ENCODE results near the gene CDH4. TPM values are rescaled to one million over a fixed set of nuclear protein-coding genes. Genes with fewer than 3 reads are reported as not detected.

Gene CDH4
- total and polyA plus RNA-seq, 2 of the 4 experiments (the other 2 are of a cell fraction), result 1.6 to 3.5 TPM

DNA sequence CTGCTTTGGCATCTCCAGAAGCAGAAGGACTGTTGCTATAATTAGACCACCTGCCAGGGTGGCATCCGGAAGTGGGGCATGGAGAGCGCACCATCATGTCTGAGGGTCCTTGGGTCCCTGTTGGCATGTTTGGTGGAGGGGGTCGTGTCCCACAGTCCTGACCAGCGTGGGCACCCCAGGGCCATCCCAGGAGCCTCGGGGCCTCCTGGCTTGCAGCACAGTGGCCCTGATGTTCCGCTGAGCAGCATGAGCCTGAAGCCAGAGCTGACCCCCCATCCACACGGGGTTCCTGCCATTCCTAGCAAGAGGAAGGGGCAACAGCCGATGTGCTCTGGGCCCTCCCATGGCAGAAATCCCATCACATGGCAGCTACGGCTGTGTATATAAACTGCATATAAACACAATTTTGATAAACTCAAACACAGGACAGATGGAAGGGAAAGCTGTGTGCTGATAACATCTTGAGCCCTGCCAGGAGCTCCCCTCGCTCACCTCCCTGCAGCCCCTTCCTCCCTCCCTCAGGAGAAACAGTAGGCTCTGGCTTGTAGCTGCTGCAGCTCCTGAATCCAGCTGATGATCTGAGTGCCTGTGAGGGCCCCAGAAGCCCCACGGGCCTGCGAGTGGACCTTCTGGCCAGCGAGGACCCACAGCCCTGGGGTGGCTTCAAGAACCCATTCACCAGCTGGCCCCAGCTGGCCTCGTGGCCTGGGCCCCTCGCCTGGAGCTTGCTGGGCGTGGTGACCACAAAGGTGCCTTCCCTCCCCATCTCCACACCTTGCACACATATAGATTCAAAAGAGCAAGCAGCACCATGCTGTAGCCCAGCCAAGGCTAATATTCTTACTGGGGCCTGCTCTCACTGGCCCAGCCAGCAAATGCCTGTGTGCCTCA lies 321.6 kb downstream of the CDH4 start (continued):
- no peak for TF ChIP-seq RCOR1 (IDR thresholded peaks at IDR 0.05; ENCODE audit: insufficient replicate concordance, low read length)

DNA sequence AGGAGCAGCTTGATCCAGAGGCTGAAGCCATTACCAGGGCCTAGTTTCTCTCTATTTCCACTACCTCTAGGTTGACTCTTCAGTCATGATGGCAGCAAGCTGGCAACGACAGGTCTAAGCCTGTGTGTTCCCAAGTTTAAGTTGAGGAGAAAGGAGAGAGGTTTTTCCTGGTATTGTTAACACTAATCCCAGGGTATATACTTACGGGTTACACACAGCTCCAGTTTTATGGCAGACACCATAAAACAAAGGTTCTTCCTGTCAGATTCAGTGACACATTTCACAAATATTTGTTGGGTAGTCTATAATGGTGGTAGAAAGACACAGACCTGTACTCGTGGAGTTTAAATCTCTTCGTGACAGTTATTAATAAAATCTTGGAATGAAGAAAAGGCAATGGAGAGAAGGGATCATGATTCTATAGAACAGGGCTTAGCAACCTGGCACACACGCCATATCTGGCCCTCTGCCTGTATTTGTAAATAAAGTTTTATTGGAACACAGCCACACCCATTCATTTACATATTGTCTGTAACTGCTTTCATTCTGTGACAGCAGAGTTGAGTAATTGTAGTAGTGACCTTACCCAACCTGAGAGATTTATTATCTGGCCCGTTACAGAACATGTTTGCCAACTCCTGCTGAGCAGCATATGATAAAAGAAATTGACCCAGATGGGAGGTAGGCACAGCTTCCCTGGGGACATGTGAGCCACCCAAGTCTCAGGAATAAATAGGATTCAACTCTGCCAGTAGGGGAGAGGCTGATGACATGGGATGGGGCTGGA lies 323.3 kb downstream of the CDH4 start:
- no TSS peak for BruUV-seq (replicated peaks)
- Histone ChIP-seq H3K56ac (ENCODE audit: extremely low read depth, insufficient read depth, low read length) (no peak overlapping the region), H3K4me3 (ENCODE audit: insufficient read depth, low read depth, low read length) (no peak overlapping the region), H2BK20ac (ENCODE audit: low read depth, low read length) (no peak overlapping the region), H3K36me3 (ENCODE audit: control insufficient read depth, insufficient read depth, low read length) (no peaks in the 10 kb centered on the region), H4K20me1 (ENCODE audit: insufficient read depth, low read length) (no peaks in the 10 kb centered on the region), H4K8ac (ENCODE audit: low read depth in 2 of 2, low read length in 2 of 2) (no peak overlapping the region), H2BK5ac (ENCODE audit: low read depth, low read length, poor library complexity, severe bottlenecking) (no peak overlapping the region), H3K14ac (replicated peaks; ENCODE audit: low read depth, low read length) (no peak overlapping the region), H2BK120ac (ENCODE audit: low read depth, low read length) (no peak overlapping the region), H2AK9ac (replicated peaks; ENCODE audit: low read depth, low read length, poor library complexity) (no peak overlapping the region), H4K5ac (ENCODE audit: low read depth, low read length) (no peak overlapping the region), H3K4ac (ENCODE audit: low read depth, low read length) (no peak overlapping the region), H3K9me3 (ENCODE audit: control insufficient read depth, insufficient read depth, low read length) (peaks cover 3% of the 10 kb centered on the region), H3K9ac (ENCODE audit: low read depth, low read length) (no peak overlapping the region), H3K27ac (ENCODE audit: insufficient read depth, low read length) (no peak overlapping the region), H3K9me1 (ENCODE audit: insufficient read depth, low read length) (no peaks in the 10 kb centered on the region), H3K23ac (ENCODE audit: low read depth, low read length) (no peak overlapping the region), H4K91ac (ENCODE audit: insufficient read depth, low read depth, low read length) (no peak overlapping the region), H2AK5ac (ENCODE audit: low read depth, low read length) (no peak overlapping the region), H3K4me2 (ENCODE audit: low read depth, low read length) (no peak overlapping the region), H3K4me1 (ENCODE audit: control insufficient read depth, insufficient read depth, low read length) (no peaks in the 10 kb centered on the region), H3K18ac (ENCODE audit: low read depth, low read length) (no peak overlapping the region), H2BK15ac (ENCODE audit: low read depth, low read length) (no peak overlapping the region), H2AFZ (replicated peaks; ENCODE audit: low read length, poor library complexity) (no peak overlapping the region), H3K79me1 (ENCODE audit: low read depth in 1 of 2, low read length in 2 of 2) (no peaks in the 10 kb centered on the region), H3K27me3 (ENCODE audit: control insufficient read depth, insufficient read depth, low read length) (peaks cover 8% of the 10 kb centered on the region)
- TF ChIP-seq, protein P1, sequence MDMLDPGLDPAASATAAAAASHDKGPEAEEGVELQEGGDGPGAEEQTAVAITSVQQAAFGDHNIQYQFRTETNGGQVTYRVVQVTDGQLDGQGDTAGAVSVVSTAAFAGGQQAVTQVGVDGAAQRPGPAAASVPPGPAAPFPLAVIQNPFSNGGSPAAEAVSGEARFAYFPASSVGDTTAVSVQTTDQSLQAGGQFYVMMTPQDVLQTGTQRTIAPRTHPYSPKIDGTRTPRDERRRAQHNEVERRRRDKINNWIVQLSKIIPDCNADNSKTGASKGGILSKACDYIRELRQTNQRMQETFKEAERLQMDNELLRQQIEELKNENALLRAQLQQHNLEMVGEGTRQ (IDR thresholded peaks at IDR 0.05; ENCODE audit: low read depth, low read length), result no peak
- TF ChIP-seq MAFK (IDR thresholded peaks at IDR 0.05; ENCODE audit: low read depth, low read length) (no peak), RAD21 (IDR thresholded peaks at IDR 0.05; ENCODE audit: low read length) (no peak), NFE2L2 (IDR thresholded peaks at IDR 0.05; ENCODE audit: low read depth, low read length) (no peak), CEBPB (IDR thresholded peaks at IDR 0.05; ENCODE audit: low read depth, low read length) (no peak), MAZ (IDR thresholded peaks at IDR 0.05; ENCODE audit: borderline replicate concordance, low read depth, low read length) (no peak)
- TF ChIP-seq, protein P2, sequence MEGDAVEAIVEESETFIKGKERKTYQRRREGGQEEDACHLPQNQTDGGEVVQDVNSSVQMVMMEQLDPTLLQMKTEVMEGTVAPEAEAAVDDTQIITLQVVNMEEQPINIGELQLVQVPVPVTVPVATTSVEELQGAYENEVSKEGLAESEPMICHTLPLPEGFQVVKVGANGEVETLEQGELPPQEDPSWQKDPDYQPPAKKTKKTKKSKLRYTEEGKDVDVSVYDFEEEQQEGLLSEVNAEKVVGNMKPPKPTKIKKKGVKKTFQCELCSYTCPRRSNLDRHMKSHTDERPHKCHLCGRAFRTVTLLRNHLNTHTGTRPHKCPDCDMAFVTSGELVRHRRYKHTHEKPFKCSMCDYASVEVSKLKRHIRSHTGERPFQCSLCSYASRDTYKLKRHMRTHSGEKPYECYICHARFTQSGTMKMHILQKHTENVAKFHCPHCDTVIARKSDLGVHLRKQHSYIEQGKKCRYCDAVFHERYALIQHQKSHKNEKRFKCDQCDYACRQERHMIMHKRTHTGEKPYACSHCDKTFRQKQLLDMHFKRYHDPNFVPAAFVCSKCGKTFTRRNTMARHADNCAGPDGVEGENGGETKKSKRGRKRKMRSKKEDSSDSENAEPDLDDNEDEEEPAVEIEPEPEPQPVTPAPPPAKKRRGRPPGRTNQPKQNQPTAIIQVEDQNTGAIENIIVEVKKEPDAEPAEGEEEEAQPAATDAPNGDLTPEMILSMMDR (conservative IDR thresholded peaks at IDR 0.05; ENCODE audit: low read depth, low read length), result no peak
- TF ChIP-seq, protein P3, sequence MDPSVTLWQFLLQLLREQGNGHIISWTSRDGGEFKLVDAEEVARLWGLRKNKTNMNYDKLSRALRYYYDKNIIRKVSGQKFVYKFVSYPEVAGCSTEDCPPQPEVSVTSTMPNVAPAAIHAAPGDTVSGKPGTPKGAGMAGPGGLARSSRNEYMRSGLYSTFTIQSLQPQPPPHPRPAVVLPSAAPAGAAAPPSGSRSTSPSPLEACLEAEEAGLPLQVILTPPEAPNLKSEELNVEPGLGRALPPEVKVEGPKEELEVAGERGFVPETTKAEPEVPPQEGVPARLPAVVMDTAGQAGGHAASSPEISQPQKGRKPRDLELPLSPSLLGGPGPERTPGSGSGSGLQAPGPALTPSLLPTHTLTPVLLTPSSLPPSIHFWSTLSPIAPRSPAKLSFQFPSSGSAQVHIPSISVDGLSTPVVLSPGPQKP (IDR thresholded peaks at IDR 0.05; ENCODE audit: borderline replicate concordance, low read depth, low read length), result no peak
- dilution Hi-C loops (cut with HindIII; ENCODE audit: low sequenced_read_pairs, unreplicated experiment) (no loop called here), in situ Hi-C loops (cut with MboI; ENCODE audit: low sequenced_read_pairs) (no loop called here), intact Hi-C loops (cut with micrococcal nuclease) (no loop called here)
- DNase-seq (no peak), ATAC-seq (ENCODE audit: low read depth) (no peak)
- ChIA-PET POLR2A (ENCODE audit: unreplicated experiment) (no interaction called here), CTCF (no interaction called here)
- no CpG with 5 or more reads among the region's 6 CpGs for WGBS, 2 experiments (ENCODE audit: extremely low coverage in 2 of 2, insufficient read length in 1 of 2)

Measured in IMR-90 (cell line).